Activated naive CD4-positive, alpha-beta T cell treated with anti-CD3 and anti-CD28 coated beads, Interleukin-2, amount 10 ng/mL, durations not matched to agents 7 days and 5 days (primary cell): Measurements from ENCODE around the gene MYOM3.

Experiments
- CTCF ChIA-PET: fragments of 350-600 bp; sonication (Branson Sonifier 250); formaldehyde crosslinking; loops from one replicate; lab custom pipeline; 2021; ENCODE audit warnings: antibody characterized with exemption; lab: Charles Lee
- DNase-seq: peaks from one replicate; pipeline ENCODE4 v3.0.0-alpha.2; 2020
- H3K27ac Mint-ChIP-seq: one replicate; pipeline ENCODE4 v1.8.0; 2021; ENCODE audit warnings: mild to moderate bottlenecking, moderate library complexity, mixed read lengths
- H3K27me3 Mint-ChIP-seq: one replicate; pipeline ENCODE4 v1.8.0; 2021; ENCODE audit warnings: mild to moderate bottlenecking, mixed read lengths
- H3K36me3 Mint-ChIP-seq: one replicate; pipeline ENCODE4 v1.8.0; 2021; ENCODE audit warnings: mixed read lengths
- H3K4me1 Mint-ChIP-seq: one replicate; pipeline ENCODE4 v1.8.0; 2021; ENCODE audit warnings: mixed read lengths
- H3K4me3 Mint-ChIP-seq: one replicate; pipeline ENCODE4 v1.8.0; 2021; ENCODE audit warnings: mild to moderate bottlenecking, moderate library complexity, mixed read lengths
- H3K9me3 Mint-ChIP-seq: one replicate; pipeline ENCODE4 v1.8.0; 2021; ENCODE audit warnings: mixed read lengths

The MYOM3 gene

GRCh38 chr1:24127134-24127800 is 15.3 kb upstream of the MYOM3 start:
- Mint-ChIP-seq H3K36me3 (no peaks in the 10 kb centered on the region), H3K9me3 (no peaks in the 10 kb centered on the region), H3K27ac (no peak overlapping the region), H3K27me3 (peaks cover 17% of the 10 kb centered on the region), H3K4me1 (no peaks in the 10 kb centered on the region), H3K4me3 (no peak overlapping the region)
- CTCF ChIA-PET: interaction anchor here (0.8 to 1.3 kb wide), 2 partner anchors 23 to 28 kb away, joined by 3 to 9 read pairs; no protein-coding TSS in a partner anchor
- no peak for DNase-seq

- no peak overlapping the region for H3K27ac Mint-ChIP-seq
- CTCF ChIA-PET: interaction anchor here (0.8 to 1.3 kb wide), 3 partner anchors 17 to 29 kb away, joined by 3 to 9 read pairs (median 3); no protein-coding TSS in a partner anchor
- DNase-seq: no peak
- H3K27me3 Mint-ChIP-seq: peaks cover 18% of the 10 kb centered on the region
- H3K9me3 Mint-ChIP-seq: no peaks in the 10 kb centered on the region
- H3K36me3 Mint-ChIP-seq: no peaks in the 10 kb centered on the region
- H3K4me3 Mint-ChIP-seq: no peak overlapping the region
- no peaks in the 10 kb centered on the region for H3K4me1 Mint-ChIP-seq
Observed at GRCh38 chr1:24126672-24127023, 14.7 kb upstream of the MYOM3 start.

GRCh38 chr1:24126018-24126671 is 14.2 kb upstream of the MYOM3 start:
- CTCF ChIA-PET: interaction anchor here (0.7 to 1.3 kb wide), 4 partner anchors 17 to 258 kb away, joined by 3 to 9 read pairs (median 3); no protein-coding TSS in a partner anchor
- Mint-ChIP-seq H3K4me1 (no peaks in the 10 kb centered on the region), H3K36me3 (no peaks in the 10 kb centered on the region), H3K27ac (no peak overlapping the region), H3K9me3 (no peaks in the 10 kb centered on the region), H3K4me3 (no peak overlapping the region), H3K27me3 (peaks cover 23% of the 10 kb centered on the region)
- no peak for DNase-seq

GRCh38 chr1:24125456-24125855 is 13.5 kb upstream of the MYOM3 start:
- CTCF ChIA-PET: interaction anchor here (0.7 to 1.3 kb wide), 3 partner anchors 18 to 268 kb away, joined by 3 to 4 read pairs (median 3); no protein-coding TSS in a partner anchor
- Mint-ChIP-seq H3K27me3 (peaks cover 27% of the 10 kb centered on the region), H3K27ac (no peak overlapping the region), H3K36me3 (no peaks in the 10 kb centered on the region), H3K4me1 (no peaks in the 10 kb centered on the region), H3K9me3 (no peaks in the 10 kb centered on the region), H3K4me3 (no peak overlapping the region)
- DNase-seq: no peak

DNA sequence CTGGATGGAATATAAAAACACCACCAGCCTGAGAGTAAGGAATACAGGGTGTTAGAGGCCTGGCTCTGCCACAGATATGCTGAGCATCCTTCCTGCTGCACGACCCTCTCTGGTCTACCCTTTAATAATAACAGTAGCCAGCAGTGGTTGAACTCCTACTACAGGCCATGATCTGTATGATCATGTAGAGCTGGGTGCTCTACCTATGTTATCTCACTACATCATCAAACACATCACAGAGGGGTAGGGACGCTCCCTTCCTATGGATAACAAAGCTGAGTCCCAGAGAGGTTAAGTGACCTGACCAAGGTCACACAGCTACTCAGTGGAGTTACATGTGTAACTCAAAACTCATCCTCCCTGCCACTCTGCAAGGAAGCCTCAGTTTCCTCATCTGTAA is 13.0 kb upstream of the MYOM3 start:
- CTCF ChIA-PET: interaction anchor here (1.3 kb wide), 1 partner anchor 269 kb away, joined by 4 read pairs; no protein-coding TSS in a partner anchor
- no peak for DNase-seq
- Mint-ChIP-seq H3K4me3 (no peak overlapping the region), H3K9me3 (no peaks in the 10 kb centered on the region), H3K36me3 (no peaks in the 10 kb centered on the region), H3K27me3 (peaks cover 32% of the 10 kb centered on the region), H3K4me1 (no peaks in the 10 kb centered on the region), H3K27ac (no peak overlapping the region)

DNA sequence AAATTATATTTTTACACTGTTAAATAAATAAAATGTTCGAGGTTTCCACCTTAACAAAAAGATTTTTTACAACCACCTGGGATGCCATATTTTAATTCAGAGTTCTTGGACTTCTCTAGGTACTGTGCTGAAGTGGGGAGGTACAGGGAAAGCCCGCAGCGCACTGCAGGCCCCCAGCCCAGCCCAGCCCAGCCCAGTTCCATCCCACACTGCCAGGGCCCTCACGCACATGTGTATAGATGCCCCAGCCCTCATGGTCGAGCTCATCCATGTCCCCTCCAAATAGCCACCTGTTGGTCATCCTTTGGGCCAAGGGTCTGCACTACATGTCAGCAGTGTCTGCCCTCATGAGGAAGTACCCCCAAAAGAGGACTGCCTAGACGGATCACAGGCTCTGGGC is 11.7 kb upstream of the MYOM3 start:
- Mint-ChIP-seq H3K4me3 (no peak overlapping the region), H3K4me1 (no peaks in the 10 kb centered on the region), H3K27me3 (peaks cover 43% of the 10 kb centered on the region), H3K27ac (no peak overlapping the region), H3K36me3 (no peaks in the 10 kb centered on the region), H3K9me3 (no peaks in the 10 kb centered on the region)
- CTCF ChIA-PET: no interaction called here
- DNase-seq: no peak

- no peak for DNase-seq
- Mint-ChIP-seq H3K4me3 (no peak overlapping the region), H3K4me1 (no peaks in the 10 kb centered on the region), H3K27ac (no peak overlapping the region), H3K36me3 (no peaks in the 10 kb centered on the region), H3K27me3 (peaks cover 48% of the 10 kb centered on the region), H3K9me3 (no peaks in the 10 kb centered on the region)
- CTCF ChIA-PET: no interaction called here
Observed at GRCh38 chr1:24122776-24123175, 10.8 kb upstream of the MYOM3 start.

GRCh38 chr1:24121406-24121805 is 9.5 kb upstream of the MYOM3 start:
- Mint-ChIP-seq H3K36me3 (no peaks in the 10 kb centered on the region), H3K9me3 (no peaks in the 10 kb centered on the region), H3K4me3 (no peak overlapping the region), H3K27ac (no peak overlapping the region), H3K27me3 (peaks cover 58% of the 10 kb centered on the region), H3K4me1 (no peaks in the 10 kb centered on the region)
- CTCF ChIA-PET: no interaction called here
- peak; percentile 7 for DNase-seq

- CTCF ChIA-PET: no interaction called here
- peak; percentile 10 for DNase-seq
- H3K27me3 Mint-ChIP-seq: peaks cover 56% of the 10 kb centered on the region
Observed at GRCh38 chr1:24120965-24121364, 9.0 kb upstream of the MYOM3 start.

GRCh38 chr1:24119859-24120756 is 8.2 kb upstream of the MYOM3 start:
- H3K4me3 Mint-ChIP-seq: no peak overlapping the region
- H3K4me1 Mint-ChIP-seq: no peaks in the 10 kb centered on the region
- CTCF ChIA-PET: no interaction called here
- no peak overlapping the region for H3K27ac Mint-ChIP-seq
- no peaks in the 10 kb centered on the region for H3K9me3 Mint-ChIP-seq
- H3K27me3 Mint-ChIP-seq: peaks cover 56% of the 10 kb centered on the region
- H3K36me3 Mint-ChIP-seq: no peaks in the 10 kb centered on the region
- DNase-seq: peak; percentile 13

More at GRCh38 chr1:24120965-24121364, 9.0 kb upstream of the MYOM3 start:
- H3K36me3 Mint-ChIP-seq: no peaks in the 10 kb centered on the region
- H3K4me3 Mint-ChIP-seq: no peak overlapping the region
- no peaks in the 10 kb centered on the region for H3K4me1 Mint-ChIP-seq
- no peaks in the 10 kb centered on the region for H3K9me3 Mint-ChIP-seq
- H3K27ac Mint-ChIP-seq: no peak overlapping the region

GRCh38 chr1:24119489-24119858 is 7.5 kb upstream of the MYOM3 start:
- H3K27ac Mint-ChIP-seq: no peak overlapping the region
- DNase-seq: peak; percentile 16
- H3K9me3 Mint-ChIP-seq: no peaks in the 10 kb centered on the region
- CTCF ChIA-PET: no interaction called here
- H3K4me3 Mint-ChIP-seq: no peak overlapping the region
- peaks cover 59% of the 10 kb centered on the region for H3K27me3 Mint-ChIP-seq
- no peaks in the 10 kb centered on the region for H3K4me1 Mint-ChIP-seq
- H3K36me3 Mint-ChIP-seq: no peaks in the 10 kb centered on the region

DNA sequence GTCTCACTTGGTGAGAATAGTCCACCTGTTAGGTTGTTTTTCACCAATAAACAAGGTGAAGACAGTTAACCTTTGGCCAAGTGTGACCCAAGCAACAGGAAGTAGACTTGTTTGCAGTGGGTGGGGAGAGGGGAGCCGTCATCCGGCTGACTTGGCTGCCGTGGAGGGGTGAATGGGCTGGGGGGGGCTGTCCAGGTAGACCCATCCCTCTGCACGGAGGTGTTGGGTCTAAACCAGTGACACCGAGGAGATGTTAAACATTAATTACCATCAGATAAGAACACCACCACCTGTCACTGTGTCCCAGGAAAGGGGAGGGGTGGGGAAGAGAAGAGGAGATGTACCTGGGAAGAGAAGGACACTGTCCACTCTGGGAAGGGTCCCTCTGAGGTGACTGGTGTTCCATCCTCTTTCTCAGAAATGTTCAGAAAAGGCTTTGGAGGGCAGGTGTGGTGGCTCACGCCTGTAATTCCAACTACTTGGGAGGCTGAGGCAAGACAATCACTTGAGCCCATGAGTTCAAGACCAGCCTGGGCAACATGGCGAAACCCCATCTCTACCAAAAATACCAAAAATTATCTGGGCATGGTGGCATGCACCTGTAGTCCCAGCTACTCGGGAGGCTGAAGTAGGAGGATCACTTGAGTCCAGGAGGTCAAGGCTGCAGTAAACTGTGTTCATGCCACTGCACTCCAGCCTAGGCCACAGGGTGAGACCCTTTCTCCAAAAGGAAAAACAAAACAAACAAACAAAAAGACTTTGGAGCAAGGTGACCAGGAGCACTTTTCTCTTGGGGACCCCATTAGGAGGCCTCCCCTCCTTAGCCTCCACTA is 6.7 kb upstream of the MYOM3 start:
- H3K4me3 Mint-ChIP-seq: no peak overlapping the region
- CTCF ChIA-PET: no interaction called here
- H3K9me3 Mint-ChIP-seq: no peaks in the 10 kb centered on the region
- no peaks in the 10 kb centered on the region for H3K4me1 Mint-ChIP-seq
- no peaks in the 10 kb centered on the region for H3K36me3 Mint-ChIP-seq
- H3K27me3 Mint-ChIP-seq: peaks cover 62% of the 10 kb centered on the region
- H3K27ac Mint-ChIP-seq: no peak overlapping the region
- peak; percentile 12 for DNase-seq

DNA sequence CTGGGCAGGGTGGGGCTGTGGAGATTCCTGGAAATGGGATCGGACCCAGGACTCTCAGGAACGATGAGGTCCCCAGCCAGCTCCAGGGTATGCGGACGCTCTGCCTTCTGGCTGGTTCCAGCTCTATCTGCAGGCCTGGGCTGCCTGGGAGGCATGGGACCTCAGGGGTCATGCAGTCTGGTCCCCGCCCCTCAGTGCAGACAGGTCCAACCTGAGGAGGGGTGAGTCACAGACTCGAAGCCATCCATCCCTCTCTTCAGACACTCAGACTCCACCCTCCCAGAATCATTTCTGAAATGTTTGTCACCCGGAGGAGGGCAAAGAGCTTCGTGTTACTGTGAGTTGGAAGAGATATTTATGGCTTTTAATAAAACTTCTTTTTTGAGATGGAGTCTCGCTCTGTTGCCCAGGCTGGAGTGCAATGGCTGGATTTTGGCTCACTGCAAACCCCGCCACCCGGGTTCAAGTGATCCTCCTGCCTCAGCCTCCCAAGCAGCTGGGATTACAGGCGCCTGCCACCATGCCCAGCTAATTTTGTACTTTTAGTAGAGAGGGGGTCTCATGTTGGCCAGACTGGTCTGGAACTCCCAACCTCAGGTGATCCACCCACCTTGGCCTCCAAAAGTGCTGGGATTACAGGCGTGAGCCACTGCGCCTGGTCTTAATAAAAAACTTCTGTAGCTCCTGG is 5.9 kb upstream of the MYOM3 start:
- CTCF ChIA-PET: interaction anchor here (1.0 to 1.5 kb wide), 2 partner anchors 47 to 275 kb away, joined by 4 read pairs; no protein-coding TSS in a partner anchor
- H3K27ac Mint-ChIP-seq: no peak overlapping the region
- H3K27me3 Mint-ChIP-seq: peaks cover 70% of the 10 kb centered on the region
- H3K36me3 Mint-ChIP-seq: no peaks in the 10 kb centered on the region
- no peaks in the 10 kb centered on the region for H3K4me1 Mint-ChIP-seq
- DNase-seq: no peak
- H3K9me3 Mint-ChIP-seq: no peaks in the 10 kb centered on the region
- H3K4me3 Mint-ChIP-seq: no peak overlapping the region
